HPDE6-E6E7 (cell line): Measurements from ENCODE around the gene USP48.

ENCODE experiments used
- DNase-seq: peaks from one replicate; pipeline ENCODE4 v3.0.0; 2011; ENCODE audit warnings: missing footprints; ENCODE audit errors: extremely low spot score

USP48 gene

DNA sequence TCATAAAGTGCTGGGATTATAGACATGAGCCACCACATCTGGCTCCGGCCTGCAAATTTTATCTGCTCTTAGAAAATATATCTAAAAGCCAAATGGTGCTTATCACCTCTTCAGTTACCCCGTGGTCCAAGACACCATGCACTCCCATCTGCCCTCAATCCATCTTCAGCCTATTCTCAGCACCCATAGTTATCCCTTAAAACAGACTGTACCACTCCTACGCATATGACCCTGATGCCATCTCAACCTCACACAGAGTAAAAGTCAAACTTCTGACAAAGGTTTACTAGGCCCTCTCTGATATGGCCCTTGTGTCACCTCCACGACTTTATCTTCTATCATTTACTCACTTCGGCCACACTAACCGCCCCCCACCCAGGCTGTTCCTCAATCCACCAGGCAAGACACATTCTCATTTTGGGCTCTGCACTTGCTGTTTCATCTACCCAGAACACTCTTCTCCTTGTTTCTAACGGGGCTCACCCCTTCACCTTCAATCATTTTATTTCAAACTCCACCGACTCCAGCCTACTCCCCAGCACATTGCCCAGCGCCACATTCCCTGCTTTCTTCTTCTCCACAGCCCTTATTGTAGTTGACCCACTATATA lies 33.0 kb downstream of the USP48 start:
- no peak for DNase-seq

DNA sequence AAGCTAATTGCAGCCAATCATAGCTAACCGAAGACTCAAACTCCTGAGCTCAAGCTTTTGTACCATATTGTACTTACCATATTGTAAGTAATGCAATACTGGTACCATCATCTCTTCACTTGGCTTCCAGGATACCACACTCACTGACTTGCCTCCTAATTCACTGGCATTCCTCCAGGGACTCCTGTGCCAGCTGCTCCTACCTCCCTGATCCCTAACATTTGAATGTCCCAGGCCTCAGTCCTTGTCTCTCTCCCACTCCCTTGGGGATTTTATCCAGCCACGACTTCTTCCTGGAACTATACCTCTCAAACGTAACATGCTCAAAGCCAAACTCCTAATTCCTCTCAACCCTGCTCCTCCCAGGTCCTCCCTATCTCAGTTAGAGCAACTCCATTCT lies 33.8 kb downstream of the USP48 start:
- DNase-seq, result no peak

DNA sequence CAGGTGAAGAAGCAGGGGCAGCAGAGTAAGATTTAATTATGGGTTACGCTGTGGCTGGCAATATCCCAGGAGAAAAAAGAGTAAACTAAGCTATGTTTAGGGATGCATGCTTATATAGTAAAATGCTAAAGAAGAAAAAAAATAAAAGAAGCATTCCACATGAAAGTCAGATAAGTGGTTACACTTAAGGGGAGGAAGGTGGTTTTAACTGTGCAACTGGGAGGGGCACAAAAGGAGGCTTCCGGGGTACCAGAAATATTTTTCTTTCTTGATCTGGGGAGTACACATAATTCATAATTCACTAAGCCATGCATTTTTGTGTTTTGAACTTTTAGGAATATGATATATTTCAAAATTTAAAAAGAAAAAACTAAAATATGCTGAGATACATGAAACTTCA lies 39.5 kb downstream of the USP48 start:
- DNase-seq, result no peak

DNA sequence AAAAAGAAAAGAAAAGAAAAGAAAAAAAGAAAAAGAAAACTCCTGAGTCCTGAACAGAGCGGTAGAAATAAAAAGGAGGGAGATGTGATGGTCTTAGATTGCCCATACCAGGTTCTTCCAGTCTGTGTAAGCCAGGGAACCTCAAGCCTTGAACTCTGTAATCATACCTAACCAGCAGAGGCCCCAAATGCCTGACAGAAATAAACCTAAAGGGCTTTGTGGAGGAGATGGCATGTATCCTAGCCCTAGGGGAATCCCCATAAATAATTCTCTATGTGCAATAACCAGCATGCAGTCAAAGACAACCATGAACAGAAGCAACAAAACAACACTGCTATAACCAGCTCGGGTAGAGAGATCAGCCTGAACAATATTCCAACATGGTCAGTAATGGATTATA lies 40.4 kb downstream of the USP48 start:
- DNase-seq, result no peak

DNA sequence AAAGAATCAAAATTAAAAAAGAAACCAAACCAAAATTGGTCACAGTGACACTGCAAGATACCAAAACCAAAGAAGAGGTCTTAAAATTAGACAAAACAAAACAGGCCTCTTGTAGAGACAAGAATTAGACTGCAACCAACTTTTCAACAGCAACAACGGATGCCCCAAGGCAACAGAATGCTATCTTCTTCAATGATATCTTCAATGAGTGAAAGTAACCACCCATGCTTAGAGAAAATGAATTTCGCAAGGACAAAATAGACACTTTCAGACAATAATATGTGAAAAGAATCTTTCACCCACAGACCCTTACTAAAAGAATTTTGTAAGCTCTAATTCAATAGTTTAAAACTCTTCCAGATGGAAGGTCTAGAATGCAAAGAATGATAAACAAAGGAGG lies 41.7 kb downstream of the USP48 start:
- DNase-seq, result no peak

DNA sequence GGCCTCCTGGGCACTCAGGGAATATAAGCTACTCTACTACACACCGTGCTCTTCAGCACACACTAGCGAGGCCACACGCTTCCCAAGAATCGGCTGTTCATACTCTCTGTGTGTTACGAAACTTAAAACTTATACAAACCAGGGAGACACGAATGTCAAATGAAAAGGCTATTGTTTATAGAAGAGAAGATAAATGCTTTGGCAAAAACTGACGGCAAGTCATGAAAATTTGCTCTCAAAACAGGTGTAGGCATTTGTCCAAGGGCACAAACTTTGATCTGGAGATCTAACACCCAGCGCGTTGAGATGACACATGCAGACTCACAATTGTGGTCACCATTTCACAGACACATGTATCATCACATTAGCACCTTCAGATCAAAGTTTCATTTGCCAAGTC lies 46.1 kb downstream of the USP48 start:
- no peak for DNase-seq

DNA sequence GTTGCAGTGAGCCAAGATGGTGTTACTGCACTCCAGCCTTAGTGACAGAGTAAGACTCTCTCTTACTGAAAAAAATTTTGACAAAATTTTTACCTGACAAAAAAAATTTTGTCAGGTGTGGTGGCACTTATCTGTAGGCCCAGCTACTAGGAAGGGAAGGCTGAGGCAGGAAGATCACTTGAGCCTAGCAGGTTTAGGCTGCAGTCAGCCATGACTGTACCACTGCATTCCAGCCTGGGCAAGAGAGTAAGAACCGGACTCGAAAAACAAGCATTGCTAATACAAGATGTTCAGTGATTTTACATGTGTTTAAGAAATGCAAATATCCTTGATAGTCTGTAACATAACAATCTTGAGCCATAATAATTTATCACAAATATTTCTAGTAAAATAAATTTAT lies 46.9 kb downstream of the USP48 start:
- DNase-seq, result no peak

DNA sequence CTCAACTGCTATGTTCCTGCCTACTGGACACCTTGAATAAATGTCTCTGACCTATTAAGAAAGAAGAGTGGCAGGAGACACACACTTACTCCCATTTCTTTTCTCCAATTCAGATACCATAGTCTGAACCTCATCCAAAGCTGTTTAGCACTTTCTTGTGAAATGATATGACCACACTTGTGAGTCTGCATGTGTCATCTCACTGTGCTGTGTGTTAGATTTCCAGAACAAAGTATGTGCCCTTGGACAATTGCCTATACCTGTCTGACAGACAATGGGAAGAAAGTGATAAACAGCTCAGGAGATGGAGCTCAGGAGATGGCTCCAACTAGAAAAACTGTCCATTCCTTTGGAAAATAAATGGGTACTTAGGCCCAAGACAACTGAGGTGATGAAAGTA lies 48.4 kb downstream of the USP48 start:
- DNase-seq, result no peak

DNA sequence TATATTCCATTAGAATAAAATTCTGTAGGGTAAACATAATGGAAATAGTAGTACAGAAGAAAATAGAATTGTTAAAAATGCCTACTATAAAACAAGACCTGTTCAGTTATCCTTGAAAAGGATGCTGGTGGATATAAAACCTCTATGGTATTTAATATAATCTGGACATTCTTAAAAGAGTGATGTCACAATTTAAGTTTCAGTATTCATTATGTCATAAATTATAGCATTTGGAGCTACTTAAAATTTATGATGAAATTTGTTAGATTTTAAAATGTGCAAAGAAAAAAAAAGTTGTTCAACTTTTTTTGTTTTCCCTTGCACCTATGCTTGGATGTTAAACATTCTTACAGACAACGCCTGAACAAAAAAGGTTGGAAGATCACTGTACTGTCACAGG lies 50.3 kb downstream of the USP48 start:
- no peak for DNase-seq

DNA sequence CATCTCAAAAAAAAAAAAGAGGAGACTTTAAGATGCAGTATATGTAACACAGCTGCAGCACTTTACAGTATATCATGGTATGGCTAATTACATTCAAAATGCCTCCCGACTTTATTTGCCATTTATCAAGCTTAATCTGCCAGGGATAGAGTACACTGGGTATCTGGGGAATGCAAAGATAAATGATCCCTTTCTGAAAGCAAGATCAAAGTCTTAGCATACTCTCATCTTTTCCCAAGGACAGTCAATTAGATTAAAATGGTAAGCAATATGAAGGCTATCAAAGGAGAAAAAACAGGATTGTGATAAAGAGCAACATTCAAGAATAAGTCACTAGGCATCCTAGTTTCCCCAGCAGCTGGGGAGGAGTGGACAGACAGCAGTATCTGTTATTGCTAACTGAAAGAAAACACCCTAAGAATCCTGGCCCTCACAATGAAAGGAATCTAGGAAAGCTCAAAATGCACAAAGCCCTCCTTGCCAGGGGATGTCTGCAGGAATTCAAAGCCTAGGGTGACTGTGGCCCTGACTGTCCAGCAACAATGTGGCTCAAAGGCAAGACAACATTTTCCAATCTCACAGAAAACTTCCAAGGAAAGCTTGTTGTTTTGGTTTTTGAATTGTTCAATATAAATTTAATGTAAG lies 57.1 kb downstream of the USP48 start:
- DNase-seq, result no peak

DNA sequence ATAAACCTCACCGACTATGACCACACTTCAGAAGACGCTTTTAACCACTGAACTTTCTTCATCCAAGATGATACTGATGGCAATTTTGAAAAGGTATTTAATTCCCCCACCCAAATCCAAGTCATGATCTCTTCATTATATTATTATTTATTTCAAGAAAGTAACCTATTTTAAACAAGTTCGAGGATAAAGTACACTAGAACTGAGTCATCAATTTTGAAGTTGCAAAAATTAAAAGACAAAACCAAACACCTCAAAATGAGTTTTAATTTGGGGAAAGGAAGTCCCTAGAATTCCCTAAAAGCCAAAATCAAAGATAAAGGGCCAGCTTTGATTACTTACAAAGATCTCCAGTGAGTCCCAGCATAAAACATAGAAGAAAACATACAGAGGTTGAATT lies 58.4 kb downstream of the USP48 start:
- no peak for DNase-seq

DNA sequence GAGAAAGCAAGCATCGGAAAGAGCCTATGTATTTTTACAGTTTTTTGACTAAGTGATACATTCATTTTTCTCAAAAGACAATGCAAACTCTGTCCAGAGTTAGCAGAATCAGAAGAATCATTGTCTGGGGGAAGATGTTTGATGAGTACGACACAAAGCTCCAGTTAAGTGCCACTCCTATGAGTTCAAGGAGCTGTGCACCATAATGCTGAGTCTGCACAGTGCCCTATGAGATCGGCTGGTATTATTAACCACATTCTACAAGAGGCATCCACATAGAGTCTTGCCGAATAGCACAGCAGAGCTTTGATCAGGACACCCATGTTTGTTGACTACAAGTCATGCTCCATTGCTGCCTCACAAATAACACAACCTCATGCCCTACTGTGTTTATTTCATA lies 58.9 kb downstream of the USP48 start:
- DNase-seq, result no peak

DNA sequence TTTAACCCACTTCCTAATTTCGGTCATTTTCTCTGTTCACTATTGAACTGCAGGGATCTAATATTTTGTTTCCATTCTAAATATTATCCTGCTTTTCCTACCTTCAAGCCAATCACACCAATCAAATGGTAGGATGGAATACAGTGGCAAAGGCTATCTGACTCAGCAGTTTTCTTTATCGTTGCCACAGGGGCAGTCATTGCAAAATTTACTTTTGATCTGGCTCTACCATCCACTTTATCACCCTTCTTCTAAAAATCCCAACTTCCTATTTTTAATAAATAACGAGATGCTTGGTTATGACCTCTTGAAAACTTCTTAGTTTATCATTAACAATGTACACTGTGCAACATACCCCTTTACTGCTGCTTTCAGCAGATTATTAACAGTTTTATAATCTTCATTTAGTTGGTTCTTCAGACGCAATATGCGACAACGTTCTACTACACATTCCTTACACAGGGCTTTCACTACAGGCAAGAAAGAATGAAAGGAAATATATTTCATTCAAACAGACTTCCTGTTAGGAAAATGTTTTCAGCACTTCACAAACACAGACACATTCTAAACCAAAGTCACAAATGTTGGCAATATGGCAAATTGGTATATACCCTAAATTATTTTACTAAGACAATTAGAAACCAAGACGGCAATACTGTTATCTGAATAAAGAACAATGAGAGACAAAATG lies 61.5 kb downstream of the USP48 start:
- DNase-seq, result no peak

DNA sequence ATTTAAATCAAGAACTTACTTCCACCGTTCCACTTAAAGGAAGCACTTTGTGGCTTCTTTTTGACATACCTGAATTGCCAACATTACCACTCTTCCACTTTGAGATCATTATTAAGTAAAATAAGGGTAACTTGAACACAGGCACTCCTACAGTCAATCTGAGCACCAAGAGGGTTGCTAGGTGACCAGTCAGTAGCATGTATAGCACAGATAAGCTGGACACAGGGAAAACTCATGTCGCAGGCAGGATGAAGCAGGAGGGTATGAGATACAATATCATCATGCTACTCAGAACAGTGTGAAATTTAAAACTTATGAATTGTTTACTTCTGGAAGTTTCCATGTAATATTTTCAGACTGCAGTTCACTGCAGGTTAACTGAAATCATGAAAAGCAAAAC lies 66.8 kb downstream of the USP48 start:
- no peak for DNase-seq

DNA sequence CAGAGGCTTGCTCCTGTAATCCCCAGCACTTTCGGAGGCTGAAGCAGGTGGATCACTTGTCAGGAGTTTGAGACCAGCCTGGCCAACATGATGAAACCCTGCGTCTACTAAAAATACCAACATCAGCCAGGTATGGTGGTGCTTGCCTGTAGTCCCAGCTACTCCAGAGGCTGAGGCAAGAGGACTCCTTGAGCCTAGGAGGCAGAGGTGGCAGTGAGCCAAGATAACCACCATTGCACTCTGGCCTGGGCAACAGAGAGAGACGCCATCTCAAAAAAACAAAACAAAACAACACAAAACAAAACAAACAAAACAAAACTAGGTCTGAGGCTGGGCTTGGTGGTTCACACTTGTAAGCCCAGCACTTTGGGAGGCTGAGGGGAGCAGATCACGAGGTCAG lies 75.1 kb downstream of the USP48 start:
- DNase-seq, result no peak

DNA sequence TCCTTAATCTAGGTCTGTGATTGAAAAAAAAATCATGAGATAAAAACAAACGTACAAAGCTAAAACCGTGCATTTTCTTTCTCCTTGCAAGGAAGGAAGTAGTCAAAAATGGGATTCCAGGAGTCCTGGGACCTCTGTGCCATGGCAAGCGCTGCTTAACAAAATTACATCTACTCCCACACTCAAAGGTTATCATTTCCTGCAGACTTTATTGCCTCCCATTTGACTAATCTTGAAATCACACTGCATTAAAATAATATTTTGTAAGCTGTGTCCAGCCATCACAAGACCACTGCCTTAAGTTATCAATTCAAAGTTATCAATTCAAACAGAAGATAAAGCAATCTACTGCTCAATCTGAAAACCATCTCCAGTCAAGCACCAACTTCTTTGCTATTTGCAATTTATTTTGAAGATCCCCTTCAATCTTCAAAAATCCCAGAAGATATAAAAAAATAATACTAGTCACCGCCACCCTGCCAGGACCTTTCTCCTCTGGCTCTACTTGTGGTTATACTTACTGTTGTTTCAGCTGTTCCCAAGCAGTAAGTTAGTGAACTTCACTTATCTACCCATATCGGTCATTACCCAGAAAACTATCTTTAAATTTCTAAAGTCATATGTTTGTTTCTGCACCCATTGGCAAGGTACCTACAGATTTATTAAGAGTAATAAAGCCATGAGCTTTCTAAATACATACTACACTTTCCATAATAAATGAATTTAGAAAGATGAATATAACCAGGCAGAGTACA lies 75.7 kb downstream of the USP48 start:
- no peak for DNase-seq

DNA sequence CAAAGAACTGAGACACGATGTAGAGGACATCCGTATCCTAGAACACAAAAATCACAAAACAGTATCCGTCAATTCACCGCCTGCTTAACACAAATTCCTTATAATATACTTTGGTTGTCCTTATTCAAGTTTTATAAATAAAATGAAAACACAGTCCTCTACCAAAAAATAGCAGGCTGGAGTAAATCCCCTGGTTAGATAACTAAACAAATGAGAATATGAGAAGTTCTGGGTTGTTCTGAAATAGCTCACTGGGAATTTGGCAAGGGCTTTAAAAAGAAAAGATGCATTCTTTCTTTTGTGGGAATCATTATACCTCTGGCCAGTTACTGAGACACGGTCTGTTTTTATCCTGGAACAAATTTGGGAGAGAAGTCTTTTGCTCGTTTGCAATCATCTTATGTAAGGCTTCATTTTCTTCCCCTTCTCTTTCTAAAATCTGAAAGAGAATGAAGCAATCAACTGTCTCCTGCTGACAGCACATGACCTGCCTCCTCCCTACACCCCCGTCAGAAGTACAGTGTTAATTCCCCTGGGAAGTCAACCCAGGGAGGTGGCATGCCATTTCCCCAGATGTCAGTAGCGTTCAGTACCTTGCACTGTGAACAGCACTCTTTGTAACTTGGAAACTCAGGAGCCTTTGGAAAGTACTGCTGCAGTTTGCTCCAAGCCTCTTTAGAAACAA lies 76.7 kb downstream of the USP48 start:
- DNase-seq, result no peak

DNA sequence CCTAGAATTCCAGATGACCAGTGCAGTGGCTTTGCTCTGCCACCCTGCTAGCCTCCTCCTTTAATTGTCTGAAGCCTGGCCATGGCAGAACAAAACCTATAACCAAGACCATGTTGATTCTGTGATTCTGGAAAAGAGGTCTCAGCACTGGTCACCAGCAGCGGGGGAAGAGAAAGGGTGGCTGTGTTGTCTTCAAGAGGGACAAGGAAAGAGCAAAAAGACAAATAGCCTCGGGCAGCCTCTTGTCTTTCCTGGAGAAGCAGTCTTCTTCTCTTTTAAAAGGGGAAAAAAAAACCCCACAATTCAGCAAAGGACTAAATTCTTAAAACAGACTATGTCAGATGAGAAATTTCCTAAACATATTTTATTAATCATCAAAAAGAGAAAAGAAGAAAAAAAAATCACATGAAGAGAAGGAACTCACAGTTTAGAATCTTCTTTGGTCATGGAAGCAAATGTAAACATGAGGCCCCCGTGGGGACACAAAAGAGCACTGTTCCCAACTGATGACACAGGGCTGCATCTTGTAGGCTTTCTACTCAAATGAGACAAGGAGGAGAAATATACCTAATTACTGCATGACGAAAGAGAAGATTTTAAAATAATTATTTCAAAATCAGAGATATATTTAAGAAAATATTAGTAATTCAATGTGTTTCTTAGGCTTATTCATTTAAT lies 77.5 kb downstream of the USP48 start:
- no peak for DNase-seq

DNA sequence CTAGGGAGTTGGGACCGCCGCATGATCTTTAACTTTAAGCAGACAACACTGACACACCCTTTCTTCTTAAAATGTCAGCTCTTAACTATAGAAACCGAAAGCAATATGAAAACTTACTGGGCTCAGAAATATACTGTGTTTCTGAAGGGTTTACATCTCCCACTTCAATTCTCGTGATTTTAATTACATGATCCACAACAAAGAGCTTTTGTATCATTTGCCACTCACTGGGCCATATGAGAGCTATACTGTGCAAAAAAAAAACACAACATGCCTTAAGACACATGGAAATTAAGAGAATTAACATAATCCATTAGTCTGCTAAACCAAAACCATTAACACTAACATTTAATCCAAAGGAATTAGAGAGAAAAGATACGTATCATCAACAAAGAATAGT lies 78.8 kb downstream of the USP48 start:
- DNase-seq, result no peak

DNA sequence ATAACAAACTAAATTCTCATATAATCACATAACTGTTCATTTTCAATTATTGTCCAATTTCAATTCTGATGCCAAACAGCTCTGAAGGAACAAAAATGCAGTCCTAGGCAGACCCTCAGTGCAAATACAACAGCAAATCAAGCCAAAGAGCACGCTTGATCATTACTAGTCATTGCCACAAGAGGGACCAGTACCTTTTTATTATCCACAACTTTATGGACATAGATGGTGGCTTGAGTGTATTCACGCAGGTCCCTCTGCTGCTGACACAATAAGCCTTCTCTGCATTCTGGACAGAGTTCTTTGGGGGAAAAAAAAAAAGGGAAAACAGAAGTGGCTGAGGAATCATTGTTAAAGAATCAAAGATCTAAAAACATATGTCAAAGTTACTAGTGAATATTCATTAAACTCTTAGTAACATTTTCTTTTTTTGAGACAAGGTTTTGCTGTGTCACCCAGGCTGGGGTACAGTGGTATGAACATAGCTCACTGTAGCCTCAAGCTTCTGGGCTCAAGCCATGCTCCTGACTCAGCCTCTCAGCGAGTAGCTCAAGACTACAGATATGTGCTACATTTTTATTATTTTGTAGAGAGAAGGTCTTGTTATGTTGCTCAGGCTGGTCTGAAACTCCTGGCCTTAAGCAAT lies 79.5 kb downstream of the USP48 start:
- no peak for DNase-seq

DNA sequence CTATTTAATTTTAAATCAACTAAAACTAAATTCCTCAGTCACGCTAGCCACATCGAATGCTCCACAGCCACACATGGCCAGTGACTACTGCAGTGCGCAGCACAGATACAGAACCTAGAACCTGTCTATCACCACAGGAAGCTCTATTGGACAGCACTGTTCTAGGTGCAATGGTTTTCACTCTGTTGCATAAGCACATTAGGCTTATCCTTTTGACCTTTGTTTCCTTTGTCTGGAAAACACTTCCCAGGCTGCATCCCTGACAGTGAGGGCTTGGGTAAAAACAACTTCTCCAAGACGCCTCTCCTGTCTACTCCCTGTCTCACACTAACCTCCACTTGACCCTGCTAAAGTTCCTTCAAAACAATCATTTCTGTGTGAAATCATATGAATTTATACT lies 80.2 kb downstream of the USP48 start:
- no peak for DNase-seq
